HPDE6-E6E7 (cell line): ENCODE results near the gene N4BP2.
A peak's percentile ranks its signal among the peaks of the same experiment; 100 is the strongest.

ENCODE experiments used
- DNase-seq: peaks from one replicate; pipeline ENCODE4 v3.0.0; 2011; ENCODE audit warnings: missing footprints; ENCODE audit errors: extremely low spot score

The N4BP2 gene

DNA sequence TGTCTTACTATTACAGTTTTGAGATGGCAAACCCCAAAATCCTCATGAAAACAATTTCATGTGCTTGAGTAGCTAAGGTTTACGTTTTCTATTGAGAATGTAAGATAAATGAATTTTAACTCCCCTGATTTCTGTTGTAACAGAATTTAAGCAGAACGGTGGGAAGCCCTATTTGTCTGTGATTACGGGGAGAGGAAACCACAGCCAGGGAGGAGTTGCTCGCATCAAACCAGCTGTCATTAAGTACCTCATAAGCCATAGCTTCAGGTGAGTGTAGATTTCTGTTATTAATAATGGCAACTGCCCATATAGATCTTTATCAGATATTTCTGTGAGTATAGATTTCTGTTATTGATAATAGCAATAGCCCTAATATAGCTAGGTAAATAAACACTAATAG, 96.0 kb downstream of the N4BP2 start:
- DNase-seq, result no peak

GRCh38 chr4:40157436-40157835, 100.8 kb downstream of the N4BP2 start:
- no peak for DNase-seq

DNA sequence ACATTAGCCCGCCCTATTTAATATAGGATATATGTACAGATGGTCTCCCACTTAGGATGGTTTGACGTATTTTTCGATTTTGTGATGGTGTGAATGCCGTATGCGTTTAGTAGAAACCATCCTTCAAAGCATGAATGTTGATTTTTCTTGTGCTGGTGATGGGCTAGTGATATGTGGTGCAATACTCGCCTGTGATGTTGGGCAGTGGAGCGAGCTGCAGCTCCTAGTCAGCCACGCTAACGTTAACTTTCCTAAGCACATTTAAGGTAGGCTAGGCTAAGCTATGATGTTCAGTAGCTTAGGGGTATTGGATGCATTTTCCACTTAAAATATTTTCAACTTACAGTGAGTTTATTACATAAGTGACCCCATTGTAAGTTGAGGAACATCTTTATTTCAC, 103.6 kb downstream of the N4BP2 start:
- DNase-seq, result no peak

DNA sequence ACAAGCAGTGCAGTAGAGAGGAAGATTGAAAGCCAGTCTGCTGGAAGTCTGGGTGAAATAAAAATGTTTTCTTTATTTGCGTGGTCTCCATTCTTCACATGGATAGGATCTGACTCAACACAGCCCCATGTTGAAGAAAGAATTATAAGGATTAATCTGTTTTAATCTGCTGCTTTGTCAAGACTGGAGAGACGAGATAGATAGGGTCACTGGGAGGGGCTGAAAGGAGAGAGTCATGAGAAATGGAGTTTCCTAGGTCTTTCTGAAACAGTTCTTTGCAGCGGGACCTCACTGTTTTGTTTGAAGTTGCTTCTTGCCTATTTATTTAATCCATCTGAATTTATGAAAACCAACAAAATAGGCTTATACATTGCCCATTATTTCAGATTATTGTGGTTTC, 107.8 kb downstream of the N4BP2 start:
- DNase-seq, result no peak

- DNase-seq, result no peak
Observed at GRCh38 chr4:40165916-40166315, 109.3 kb downstream of the N4BP2 start.

- no peak for DNase-seq
Observed at GRCh38 chr4:40168070-40168469, 111.4 kb downstream of the N4BP2 start.

DNA sequence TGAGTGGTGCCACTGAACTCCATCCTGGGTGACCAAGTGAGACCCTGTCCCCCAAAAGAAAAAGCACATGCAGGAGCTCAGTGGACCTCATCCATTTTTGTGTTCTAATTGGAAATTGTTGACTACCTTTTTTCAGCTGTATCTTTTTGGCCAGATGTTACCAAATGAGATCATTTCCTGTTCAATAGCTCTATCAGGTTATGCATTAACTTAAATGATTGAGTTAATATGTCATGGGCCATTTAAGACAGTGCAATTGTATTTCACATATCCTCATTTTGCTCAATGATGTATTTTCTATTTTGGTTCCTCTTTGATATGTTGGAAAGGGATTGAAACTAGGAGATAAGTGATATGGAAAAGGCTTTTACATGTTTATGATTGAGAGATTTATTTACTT, 113.9 kb downstream of the N4BP2 start:
- DNase-seq, result no peak

- no peak for DNase-seq
Observed at GRCh38 chr4:40173470-40173875, 116.8 kb downstream of the N4BP2 start.

DNA sequence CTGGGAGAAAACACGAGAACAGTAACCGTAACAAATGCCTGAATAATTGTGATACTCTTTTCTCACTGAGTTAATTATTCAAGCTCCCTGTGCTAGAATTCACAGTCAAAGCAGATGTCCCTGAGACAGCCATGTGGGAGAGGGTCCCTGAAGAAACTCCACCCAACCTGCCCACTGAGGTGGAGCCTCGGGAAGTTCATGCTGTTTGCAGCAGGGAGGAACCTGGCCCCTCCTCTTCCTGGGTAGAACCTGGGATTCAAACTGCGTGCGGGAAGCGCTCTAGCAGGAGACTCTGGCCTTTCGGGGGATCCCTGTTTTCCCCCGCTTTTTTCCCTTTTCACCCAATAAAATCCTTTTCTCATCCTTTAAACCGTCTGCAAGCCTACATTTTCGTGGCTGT, 120.0 kb downstream of the N4BP2 start:
- DNase-seq, result no peak

DNA sequence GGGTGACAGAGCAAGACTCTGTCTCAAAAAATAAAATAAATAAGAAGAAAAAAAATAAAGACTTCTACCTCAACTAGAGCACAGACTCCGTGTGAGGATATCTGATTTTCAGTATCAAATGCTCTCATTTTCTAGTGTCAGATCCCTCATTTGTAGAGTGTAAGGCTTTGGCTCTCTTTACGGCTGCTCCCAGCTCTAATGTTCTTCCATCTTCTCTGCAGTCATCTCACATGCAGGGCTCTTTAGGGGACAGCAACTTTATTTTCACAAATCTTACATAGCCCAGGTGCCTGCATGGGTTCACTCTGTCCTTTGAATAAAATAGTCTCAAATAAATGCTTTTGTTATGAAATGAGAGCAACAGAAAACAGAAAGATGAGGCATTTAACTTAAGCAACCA, 120.9 kb downstream of the N4BP2 start:
- no peak for DNase-seq

DNA sequence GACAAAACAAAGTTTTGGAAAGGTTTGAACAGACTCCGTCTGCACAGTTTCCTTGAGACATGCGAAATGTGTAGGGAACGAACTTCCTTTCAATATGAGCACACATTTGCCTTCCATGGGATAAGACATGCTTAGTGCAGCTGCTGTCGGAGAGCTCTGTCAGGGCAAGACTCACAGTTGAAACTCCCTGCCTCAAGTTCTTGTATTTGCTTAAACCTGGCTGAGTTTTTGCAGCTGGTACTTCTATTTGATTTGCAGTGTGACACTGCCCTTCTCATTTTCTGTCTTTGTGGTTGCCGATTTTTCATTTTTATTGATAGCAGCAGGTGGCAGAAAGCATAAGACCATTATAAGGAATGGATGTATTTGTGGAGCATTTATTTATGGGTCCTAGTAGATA, 122.0 kb downstream of the N4BP2 start:
- DNase-seq, result no peak

- DNase-seq, result no peak
Observed at GRCh38 chr4:40179360-40179759, 122.7 kb downstream of the N4BP2 start.

GRCh38 chr4:40180356-40180755, 123.7 kb downstream of the N4BP2 start:
- peak; percentile 63 for DNase-seq

DNA sequence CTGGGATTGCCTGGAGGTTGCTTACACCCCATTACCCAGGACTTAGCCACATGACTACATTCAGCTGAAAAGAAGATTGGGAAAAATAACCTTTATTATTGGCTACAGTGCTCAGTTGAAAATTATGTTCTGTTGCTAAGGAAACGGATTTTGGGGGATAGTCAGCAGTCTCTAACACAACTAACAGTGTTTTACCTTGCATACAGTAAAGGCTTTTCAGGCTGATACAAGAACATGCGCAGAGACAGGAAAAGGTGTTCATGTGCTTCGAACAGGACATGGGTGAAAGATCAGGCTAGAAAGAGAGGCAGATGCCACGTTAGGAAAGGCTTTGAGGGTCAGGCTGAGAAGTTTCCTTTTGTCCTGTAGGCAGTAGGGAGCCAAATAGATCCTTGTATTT, 125.4 kb downstream of the N4BP2 start:
- no peak for DNase-seq

DNA sequence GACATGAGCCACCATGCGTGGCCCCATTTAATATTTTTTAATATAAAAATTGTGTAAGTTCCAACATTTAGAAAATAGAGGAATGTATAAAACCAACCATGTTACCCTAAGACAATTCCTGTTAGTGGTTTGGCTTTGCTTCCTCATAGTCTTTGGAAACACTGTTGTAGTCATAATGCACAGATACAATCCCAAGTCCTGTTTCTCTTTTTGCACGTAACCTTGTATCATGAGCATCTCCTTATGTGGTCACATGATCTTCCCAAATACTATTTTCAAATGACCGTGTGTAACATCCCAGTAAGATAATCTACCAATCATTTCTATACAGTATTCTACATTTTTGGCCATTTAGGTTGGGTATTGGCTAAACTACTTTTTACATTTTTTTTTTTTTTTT, 126.3 kb downstream of the N4BP2 start:
- DNase-seq, result no peak

DNA sequence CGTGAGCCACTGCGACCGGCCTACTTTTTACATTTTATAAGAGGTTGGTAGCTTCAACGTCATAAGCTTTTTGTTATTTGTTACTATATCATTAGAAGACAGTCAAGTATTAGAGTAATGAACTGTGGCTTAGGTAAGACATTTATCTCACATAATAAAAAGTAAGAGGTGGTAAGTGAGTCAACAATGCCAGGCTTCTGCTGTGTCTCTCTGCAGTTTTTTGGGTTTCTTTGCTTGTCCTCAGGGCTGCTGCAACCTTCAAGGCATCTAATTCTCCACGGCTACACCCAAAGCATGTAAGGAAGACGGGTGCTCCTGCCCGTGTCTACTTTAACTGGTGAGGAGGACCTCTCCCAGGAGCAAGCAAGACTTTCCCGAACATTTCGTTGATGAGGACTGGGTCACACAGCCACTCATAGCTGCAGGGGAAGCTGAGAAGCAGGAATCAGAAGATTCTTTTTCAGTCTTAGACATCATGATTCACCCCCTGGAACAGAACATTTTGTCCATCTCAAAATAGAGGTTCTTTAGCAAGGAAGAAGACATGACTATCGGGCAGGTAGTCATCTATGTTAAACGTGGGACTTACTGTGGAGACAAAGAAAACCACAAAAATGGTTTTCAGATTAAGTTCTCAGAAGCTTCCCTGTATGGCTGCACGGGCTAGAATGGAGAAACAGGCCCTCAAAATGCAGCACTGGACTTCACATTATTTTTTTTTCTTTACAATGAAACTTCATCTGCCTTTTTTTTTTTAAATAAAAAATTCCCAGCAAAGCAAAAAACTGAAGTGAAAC, 127.2 kb downstream of the N4BP2 start:
- peak; percentile 16 for DNase-seq

- DNase-seq, result no peak
Observed at GRCh38 chr4:40185830-40186664, 129.4 kb downstream of the N4BP2 start.

GRCh38 chr4:40186665-40187014, 130.0 kb downstream of the N4BP2 start:
- peak; percentile 37 for DNase-seq

GRCh38 chr4:40187386-40187906, 130.8 kb downstream of the N4BP2 start:
- no peak for DNase-seq

DNA sequence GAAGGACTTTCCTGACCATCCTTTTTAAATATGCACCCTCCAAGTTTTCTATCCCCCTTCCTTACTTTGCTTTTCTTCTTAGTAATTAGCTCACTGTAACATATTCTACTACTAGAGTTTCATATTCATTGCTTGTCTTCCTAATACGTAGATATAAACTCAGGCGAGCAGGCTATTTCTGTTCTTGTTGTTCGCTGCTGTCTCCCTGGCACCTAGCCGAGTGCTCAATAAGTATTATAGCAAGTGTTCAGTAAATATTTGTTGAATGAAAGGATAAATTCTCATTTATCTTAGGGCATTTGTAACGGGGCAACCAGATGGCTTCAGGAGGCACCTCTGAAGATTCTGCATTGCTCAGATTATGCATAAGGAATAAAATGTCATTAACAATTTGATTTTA, 133.4 kb downstream of the N4BP2 start:
- DNase-seq, result no peak

GRCh38 chr4:40190465-40190864, 133.8 kb downstream of the N4BP2 start:
- DNase-seq, result no peak

DNA sequence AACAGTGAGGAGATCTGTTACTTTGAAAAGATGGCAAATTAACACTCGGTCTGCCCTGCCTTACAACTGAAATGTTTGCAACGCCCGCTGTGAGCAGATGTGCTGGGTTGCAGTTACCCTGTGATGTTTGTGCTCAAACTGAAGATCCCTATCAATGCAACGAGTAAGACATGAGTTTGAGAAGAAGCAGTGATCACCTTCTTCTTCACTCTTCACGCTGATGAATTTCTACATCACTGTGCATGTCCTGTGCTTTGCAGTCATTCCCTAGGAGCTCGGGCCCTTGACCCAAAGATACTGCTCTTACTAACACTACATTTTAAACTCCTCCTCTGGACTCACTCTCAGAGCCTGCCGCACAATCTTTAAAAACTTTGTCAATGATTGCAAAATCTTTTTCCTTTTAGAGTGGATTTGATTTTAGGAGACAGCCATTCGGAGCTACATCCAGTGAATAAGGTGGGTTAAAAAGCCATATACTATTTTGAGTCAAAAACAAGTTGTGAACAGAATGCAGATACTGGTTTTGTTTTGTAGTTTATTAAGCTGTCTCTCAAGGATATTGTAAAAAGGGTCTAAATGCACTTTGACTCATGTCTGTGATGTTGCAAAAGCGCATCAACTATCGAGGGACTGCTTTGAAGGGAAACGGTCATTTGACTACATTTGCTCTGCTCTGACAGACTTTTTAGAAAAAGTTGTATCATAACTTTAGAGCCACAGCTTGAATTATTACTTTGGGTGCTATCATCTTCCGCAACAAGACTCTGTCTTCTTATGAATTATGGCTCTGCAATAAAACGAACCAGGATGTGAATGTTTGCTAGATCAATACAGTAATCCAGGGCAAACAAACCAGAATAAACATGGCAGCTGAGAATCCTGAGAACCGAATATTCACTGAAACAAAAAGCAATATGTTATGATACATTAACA, 134.5 kb downstream of the N4BP2 start:
- no peak for DNase-seq
